ENCODE measurements around the gene PHLDA3. TPM values are rescaled to one million over a fixed set of nuclear protein-coding genes. Genes with fewer than 3 reads are reported as not detected.
A peak's percentile ranks its signal among the peaks of the same experiment; 100 is the strongest.

PHLDA3 gene
- total and polyA plus RNA-seq, 2 of the 13 experiments (the other 11 are each of a cell fraction or from before 2014, with no cell fraction given): 16.7 to 33.6 TPM

GRCh38 chr1:201481761-201482493 is 12.9 kb upstream of the PHLDA3 start (continued):
- TF ChIP-seq PRDM10 (CRISPR knock-in tag; IDR thresholded peaks at IDR 0.05; ENCODE audit: low read depth): no peak
- TF ChIP-seq ZBTB33 (CRISPR knock-in tag; IDR thresholded peaks at IDR 0.05): peak; percentile 10; the same call in 1 of the 2 replicates
- TF ChIP-seq AKNA (CRISPR knock-in tag; IDR thresholded peaks at IDR 0.05; ENCODE audit: borderline replicate concordance): no peak
- no peak for TF ChIP-seq ZNF3 (CRISPR knock-in tag; IDR thresholded peaks at IDR 0.05)
- TF ChIP-seq ZNF224 (CRISPR knock-in tag; IDR thresholded peaks at IDR 0.05): no peak
- no peak for TF ChIP-seq ZNF253 (CRISPR knock-in tag; IDR thresholded peaks at IDR 0.05; ENCODE audit: borderline replicate concordance)
- no peak for TF ChIP-seq SCMH1 (CRISPR knock-in tag; IDR thresholded peaks at IDR 0.05; ENCODE audit: borderline replicate concordance)
- no peak for TF ChIP-seq ESRRA (CRISPR knock-in tag; IDR thresholded peaks at IDR 0.05; ENCODE audit: low read depth)
- no peak for TF ChIP-seq ZNF569 (CRISPR knock-in tag; IDR thresholded peaks at IDR 0.05; ENCODE audit: borderline replicate concordance)
- no peak for TF ChIP-seq NCOA1 (CRISPR knock-in tag; IDR thresholded peaks at IDR 0.05)
- TF ChIP-seq ZNF292 (CRISPR knock-in tag; IDR thresholded peaks at IDR 0.05; ENCODE audit: borderline replicate concordance, low read depth): peak; percentile 54; the same call in 1 of the 2 replicates
- TF ChIP-seq DPF2 (CRISPR knock-in tag; IDR thresholded peaks at IDR 0.05; ENCODE audit: borderline replicate concordance, low read depth): no peak
- TF ChIP-seq BORCS8-MEF2B (CRISPR knock-in tag; IDR thresholded peaks at IDR 0.05): no peak
- no peak for TF ChIP-seq ZNF460 (CRISPR knock-in tag; IDR thresholded peaks at IDR 0.05; ENCODE audit: borderline replicate concordance)
- no peak for TF ChIP-seq ZNF782 (CRISPR knock-in tag; IDR thresholded peaks at IDR 0.05; ENCODE audit: borderline replicate concordance)
- no peak for TF ChIP-seq ZNF143 (CRISPR knock-in tag; IDR thresholded peaks at IDR 0.05)
- TF ChIP-seq PCBP2 (optimal IDR thresholded peaks at IDR 0.05; ENCODE audit: low read depth, low read length, poor library complexity, severe bottlenecking): no peak
